Ovary (tissue), 3 donors: ENCODE data around the gene IDH2.

ENCODE experiments used
- EP300 ChIP-seq: sonication (generic); formaldehyde crosslinking; IDR thresholded peaks from one replicate; pipeline ENCODE4 v1.6.1; 2017; ENCODE audit warnings: antibody characterized with exemption
- POLR2A ChIP-seq: fragments of 450-650 bp; IDR thresholded peaks from one replicate; pipeline ENCODE4 v1.6.1; 2017; ENCODE audit warnings: antibody characterized with exemption, mild to moderate bottlenecking, moderate library complexity
- TF ChIP-seq, protein P1 (sequence below), 3 donors: fragments of 450-650 bp in 2 of 3; fragments of 200-600 bp in 1 of 3; IDR thresholded peaks; one replicate each; pipeline versions ENCODE4 v1.5.1 to v1.8.0; 2016 to 2022; ENCODE audit warnings: antibody characterized with exemption in 3 of 3, mild to moderate bottlenecking in 1 of 3
- donor health status: DM: no; HTN: no; CAD: no.

DNA sequence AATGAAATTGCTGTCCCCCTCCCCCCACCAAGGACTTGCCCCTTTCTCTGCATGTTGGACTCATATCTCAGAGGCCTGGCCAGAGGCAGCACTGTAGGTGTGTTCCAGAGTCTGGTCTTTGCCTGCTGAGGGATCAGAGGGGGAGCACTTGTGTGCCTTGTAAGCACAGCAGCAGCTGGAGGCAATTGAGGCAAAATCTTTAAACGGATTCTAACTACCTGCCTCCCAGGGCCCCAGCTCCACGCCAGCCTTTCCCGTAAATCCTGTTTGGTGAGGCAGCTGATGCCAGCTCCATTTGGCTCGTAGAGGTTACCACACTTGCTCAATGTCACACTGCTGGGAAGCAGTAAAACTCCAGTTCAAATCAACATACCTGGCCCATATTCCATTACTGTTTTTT, 2.3 kb upstream of the IDH2 start:
- TF ChIP-seq, protein P1, sequence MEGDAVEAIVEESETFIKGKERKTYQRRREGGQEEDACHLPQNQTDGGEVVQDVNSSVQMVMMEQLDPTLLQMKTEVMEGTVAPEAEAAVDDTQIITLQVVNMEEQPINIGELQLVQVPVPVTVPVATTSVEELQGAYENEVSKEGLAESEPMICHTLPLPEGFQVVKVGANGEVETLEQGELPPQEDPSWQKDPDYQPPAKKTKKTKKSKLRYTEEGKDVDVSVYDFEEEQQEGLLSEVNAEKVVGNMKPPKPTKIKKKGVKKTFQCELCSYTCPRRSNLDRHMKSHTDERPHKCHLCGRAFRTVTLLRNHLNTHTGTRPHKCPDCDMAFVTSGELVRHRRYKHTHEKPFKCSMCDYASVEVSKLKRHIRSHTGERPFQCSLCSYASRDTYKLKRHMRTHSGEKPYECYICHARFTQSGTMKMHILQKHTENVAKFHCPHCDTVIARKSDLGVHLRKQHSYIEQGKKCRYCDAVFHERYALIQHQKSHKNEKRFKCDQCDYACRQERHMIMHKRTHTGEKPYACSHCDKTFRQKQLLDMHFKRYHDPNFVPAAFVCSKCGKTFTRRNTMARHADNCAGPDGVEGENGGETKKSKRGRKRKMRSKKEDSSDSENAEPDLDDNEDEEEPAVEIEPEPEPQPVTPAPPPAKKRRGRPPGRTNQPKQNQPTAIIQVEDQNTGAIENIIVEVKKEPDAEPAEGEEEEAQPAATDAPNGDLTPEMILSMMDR (IDR thresholded peaks at IDR 0.05) = no peak
- TF ChIP-seq EP300 = no peak
- no peak for TF ChIP-seq POLR2A
